H1 (cell line): ENCODE results near the gene CRNKL1. TPM values are rescaled to one million over a fixed set of nuclear protein-coding genes. Genes with fewer than 3 reads are reported as not detected.

Source experiments
- CTCF ChIA-PET: fragments of 300-600 bp; sonication (Branson Sonifier 250); formaldehyde crosslinking; loops from one replicate; lab custom pipeline; 2021; ENCODE audit not compliant: partially characterized antibody; lab: Charles Lee
- POLR2A ChIA-PET: fragments of 300-600 bp; sonication (Branson Sonifier 250); formaldehyde crosslinking; loops from one replicate; lab custom pipeline; 2021; ENCODE audit warnings: inconsistent platforms; ENCODE audit not compliant: partially characterized antibody; lab: Charles Lee
- DNase-seq, 2 experiments: peaks; one replicate each; pipeline versions ENCODE4 v3.0.0 to v3.0.0-alpha.2; 2010 to 2022; ENCODE audit warnings: low spot score in 2 of 2, low read depth in 1 of 2, mixed read lengths in 1 of 2
- FAIRE-seq: peaks from 2 replicates; lab custom pipeline; 2011; peaks lifted over from hg19 to GRCh38; lab: Jason Lieb, UNC
- H2AFZ ChIP-seq: 2 replicates; pipeline ENCODE4 v1.8.1; 2012; ENCODE audit warnings: low read length, inconsistent platforms
- H2AK5ac ChIP-seq: 2 replicates; pipeline ENCODE4 v1.6.1; 2013; ENCODE audit warnings: low read depth, low read length
- H2BK120ac ChIP-seq: replicated peaks from 2 replicates; pipeline ENCODE3; 2013; ENCODE audit warnings: low read depth, low read length, inconsistent platforms
- H2BK12ac ChIP-seq: 2 replicates; pipeline ENCODE4 v1.6.1; 2013; ENCODE audit warnings: low read depth, low read length
- H2BK15ac ChIP-seq: 2 replicates; pipeline ENCODE4 v1.6.1; 2013; ENCODE audit warnings: low read length
- H2BK20ac ChIP-seq: 2 replicates; pipeline ENCODE4 v1.6.1; 2013; ENCODE audit warnings: low read length
- H2BK5ac ChIP-seq: 2 replicates; pipeline ENCODE4 v1.6.1; 2013; ENCODE audit warnings: low read depth, low read length
- H3K14ac ChIP-seq: 2 replicates; pipeline ENCODE4 v1.6.1; 2013; ENCODE audit warnings: inconsistent platforms; ENCODE audit not compliant: insufficient read length
- H3K18ac ChIP-seq: 2 replicates; pipeline ENCODE4 v1.6.1; 2013; ENCODE audit warnings: low read length; ENCODE audit errors: extremely low read depth
- H3K23ac ChIP-seq: 2 replicates; pipeline ENCODE4 v1.6.1; 2013; ENCODE audit warnings: inconsistent platforms; ENCODE audit not compliant: insufficient read length
- H3K23me2 ChIP-seq: 2 replicates; pipeline ENCODE4 v1.6.1; 2013; ENCODE audit warnings: low read depth, low read length
- H3K27ac ChIP-seq: 2 replicates; pipeline ENCODE4 v1.6.1; 2011; ENCODE audit warnings: low read depth, low read length, inconsistent platforms
- H3K27me3 ChIP-seq, 4 experiments: replicated peaks in 1 of 4; 1 replicate in 1 of 4; 2 replicates in 3 of 4; pipeline versions ENCODE4 v1.6.1 to v1.8.1; 2011 to 2013; ENCODE audit warnings: low read length in 3 of 4, mild to moderate bottlenecking in 3 of 4, inconsistent platforms in 2 of 4, mixed read lengths in 2 of 4, moderate library complexity in 1 of 4; ENCODE audit not compliant: control insufficient read depth in 3 of 4, insufficient read depth in 3 of 4; ENCODE audit errors: extremely low read depth in 1 of 4
- H3K36me3 ChIP-seq, 4 experiments: 2 replicates each; pipeline versions ENCODE4 v1.6.1 to v1.8.1; 2011 to 2013; ENCODE audit warnings: mild to moderate bottlenecking in 4 of 4, low read length in 3 of 4, moderate library complexity in 2 of 4, control low read depth in 1 of 4, inconsistent platforms in 1 of 4; ENCODE audit not compliant: insufficient read depth in 4 of 4, control insufficient read depth in 2 of 4
- H3K4ac ChIP-seq: replicated peaks from 2 replicates; pipeline ENCODE3; 2013; ENCODE audit warnings: low read length, low read depth, mixed read lengths, inconsistent platforms; ENCODE audit not compliant: insufficient read length
- H3K4me1 ChIP-seq, 4 experiments: replicated peaks in 1 of 4; 1 replicate in 1 of 4; 2 replicates in 3 of 4; pipeline versions ENCODE4 v1.6.1 to v1.8.1; 2011 to 2013; ENCODE audit warnings: low read length in 3 of 4, inconsistent platforms in 2 of 4, mixed read lengths in 1 of 4; ENCODE audit not compliant: insufficient read depth in 4 of 4, control insufficient read depth in 3 of 4
- H3K4me2 ChIP-seq, 2 experiments: 2 replicates each; pipeline versions ENCODE4 v1.6.1 to v1.8.1; 2011 to 2013; ENCODE audit warnings: low read depth in 2 of 2, low read length in 2 of 2, control low read depth in 1 of 2, inconsistent platforms in 1 of 2, mild to moderate bottlenecking in 1 of 2; ENCODE audit not compliant: insufficient read depth in 1 of 2
- H3K4me3 ChIP-seq, 4 experiments: fragments of 200-600, 300-600 bp in 1 of 4; sonication (generic), shearing (Covaris generic), sonication (Bioruptor Twin) in 1 of 4; 2 replicates each; pipeline versions ENCODE4 v1.5.1 to v1.8.1; 2011 to 2016; ENCODE audit warnings: low read length in 4 of 4, low read depth in 3 of 4, control low read depth in 2 of 4, inconsistent platforms in 2 of 4, mild to moderate bottlenecking in 2 of 4, mixed read lengths in 1 of 4, moderate library complexity in 1 of 4; ENCODE audit not compliant: insufficient read depth in 2 of 4; ENCODE audit errors: extremely low read depth in 1 of 4
- H3K56ac ChIP-seq: replicated peaks from 2 replicates; pipeline ENCODE3; 2013; ENCODE audit warnings: low read depth, mild to moderate bottlenecking, mixed read lengths, low read length, inconsistent platforms; ENCODE audit not compliant: insufficient read length
- H3K79me1 ChIP-seq: 2 replicates; pipeline ENCODE4 v1.6.1; 2013; ENCODE audit warnings: low read depth, low read length, control low read depth
- H3K79me2 ChIP-seq, 2 experiments: 2 replicates each; pipeline versions ENCODE4 v1.6.1 to v1.8.1; 2012 to 2013; ENCODE audit warnings: low read length in 2 of 2, mild to moderate bottlenecking in 2 of 2, inconsistent platforms in 1 of 2; ENCODE audit not compliant: insufficient read depth in 2 of 2, control insufficient read depth in 1 of 2
- H3K9ac ChIP-seq, 4 experiments: replicated peaks in 1 of 4; 1 replicate in 1 of 4; 2 replicates in 3 of 4; pipeline versions ENCODE4 v1.6.1 to v1.8.1; 2011 to 2013; ENCODE audit warnings: low read depth in 3 of 4, low read length in 3 of 4, control low read depth in 2 of 4, mild to moderate bottlenecking in 2 of 4, moderate library complexity in 2 of 4, inconsistent platforms in 1 of 4; ENCODE audit errors: extremely low read depth in 1 of 4
- H3K9me3 ChIP-seq, 2 experiments: 2 replicates each; pipeline versions ENCODE4 v1.6.1 to v1.8.1; 2012 to 2013; ENCODE audit warnings: mild to moderate bottlenecking in 2 of 2, moderate library complexity in 2 of 2, control low read depth in 1 of 2, inconsistent platforms in 1 of 2, low read depth in 1 of 2, low read length in 1 of 2, mixed read lengths in 1 of 2; ENCODE audit not compliant: insufficient read depth in 2 of 2
- H4K20me1 ChIP-seq, 2 experiments: replicated peaks in 1 of 2; 2 replicates each; pipeline versions ENCODE3 to v1.8.1; 2011 to 2013; ENCODE audit warnings: inconsistent platforms in 2 of 2, low read length in 2 of 2, mild to moderate bottlenecking in 1 of 2; ENCODE audit not compliant: insufficient read depth in 2 of 2, control insufficient read depth in 1 of 2
- H4K5ac ChIP-seq: 2 replicates; pipeline ENCODE4 v1.6.1; 2013; ENCODE audit warnings: low read length, low read depth, mixed read lengths, inconsistent platforms; ENCODE audit not compliant: insufficient read length
- H4K8ac ChIP-seq: 2 replicates; pipeline ENCODE4 v1.8.0; 2013; ENCODE audit warnings: mild to moderate bottlenecking, moderate library complexity, low read length, inconsistent platforms; ENCODE audit not compliant: insufficient read depth; ENCODE audit errors: extremely low read depth
- H4K91ac ChIP-seq: replicated peaks from 2 replicates; pipeline ENCODE3; 2013; ENCODE audit warnings: low read length, mixed read lengths, inconsistent platforms; ENCODE audit not compliant: insufficient read length
- ASH2L ChIP-seq: fragments of 200-600, 300-600 bp; sonication (generic); IDR thresholded peaks from one replicate; pipeline ENCODE4 v1.7.1; 2017; ENCODE audit warnings: low read length
- E2F6 ChIP-seq: IDR thresholded peaks from 2 replicates; pipeline ENCODE4 v1.6.1; 2012; ENCODE audit warnings: inconsistent platforms
- HDAC6 ChIP-seq: IDR thresholded peaks from one replicate; pipeline ENCODE4 v1.7.1; 2012; ENCODE audit warnings: low read depth, mild to moderate bottlenecking, inconsistent platforms, low read length, moderate library complexity
- NRF1 ChIP-seq: IDR thresholded peaks from 2 replicates; pipeline ENCODE4 v1.6.1; 2011; ENCODE audit warnings: mild to moderate bottlenecking, low read depth, low read length, improper control_type of control experiment
- POLR2A ChIP-seq, 2 experiments: IDR thresholded peaks; 1 replicate in 1 of 2; 2 replicates in 1 of 2; pipeline ENCODE4 v1.6.1; 2011; ENCODE audit warnings: low read depth in 2 of 2, low read length in 2 of 2, mild to moderate bottlenecking in 2 of 2; ENCODE audit errors: control extremely low read depth in 1 of 2
- WGBS, 2 experiments: shearing (Covaris generic) in 1 of 2; methylation state at CpG; one replicate each; pipeline versions ENCODE4 v1.1.6 to v1.1.7; 2013 to 2015; ENCODE audit warnings: low lambda C conversion rate in 2 of 2, mixed read lengths in 2 of 2, inconsistent platforms in 1 of 2, low coverage in 1 of 2, missing lambda C conversion rate in 1 of 2; ENCODE audit not compliant: insufficient replicate concordance in 2 of 2, insufficient coverage in 1 of 2, insufficient read length in 1 of 2; ENCODE audit errors: extremely low coverage in 1 of 2, missing lambda C conversion rate in 1 of 2; 5-methylcytosine and 5-hydroxymethylcytosine counted together
- polyA plus RNA-seq, 7 experiments: library from polyadenylated mRNA; depleted of rRNA in 3 of 7; stranded (reverse) in 5 of 7; unstranded in 2 of 7; fragments of >200 nt in 5 of 7; fragments of 200-250 nt in 2 of 7; gene quantifications; 1 replicate in 5 of 7; 2 replicates in 1 of 7; 4 replicates in 1 of 7; pipeline versions ENCODE4 v1.2.1 to v1.2.3, GENCODE V29; 2011 to 2013; ENCODE audit warnings: missing spikeins in 2 of 7, mixed read lengths in 2 of 7
- total RNA-seq: library from RNA; stranded (reverse); fragmentation: NEBNext Ultra II Directional; extraction: Animal tissue kit (Norgen Biotek cat#: 25700); gene quantifications from 2 replicates; pipeline ENCODE4 v1.2.1, GENCODE V29; 2021

The CRNKL1 gene
- total and polyA plus RNA-seq, 2 of the 8 experiments (the other 6 are each of a cell fraction or from before 2014, with no cell fraction given): 4.0 to 26.5 TPM

- Histone ChIP-seq H4K91ac (no peak overlapping the region), H3K27ac (no peak overlapping the region)
- POLR2A ChIA-PET: interaction anchor here (1.3 to 3.7 kb wide), 2 partner anchors 9 to 10 kb away, joined by 3 to 14 read pairs; no protein-coding TSS in a partner anchor
- TF ChIP-seq E2F6: no peak
- TF ChIP-seq HDAC6: no peak
- TF ChIP-seq NRF1: no peak
- TF ChIP-seq ASH2L: no peak
- TF ChIP-seq POLR2A (IDR thresholded peaks at IDR 0.05; ENCODE audit: control extremely low read depth in 1 of 2, low read depth in 2 of 2, low read length in 2 of 2): no peak
- TF ChIP-seq, all 59 proteins: peak for 0
- Histone ChIP-seq H2BK12ac (no peak overlapping the region), H3K4me2 (peak overlapping the region; percentile 92 to 94), H4K8ac (peak overlapping the region; percentile 8; the same call in 1 of the 2 replicates), H3K23me2 (no peaks in the 10 kb centered on the region; the same call in 1 of the 2 replicates), H3K79me1 (peaks cover 33% of the 10 kb centered on the region), H3K36me3 (no peaks in the 10 kb centered on the region; a peak in 2 of 8 replicates), H3K18ac (no peak overlapping the region), H3K79me2 (peaks cover 13 to 58% of the 10 kb centered on the region in 2 experiments), H2AK5ac (no peak overlapping the region), H2BK120ac (no peak overlapping the region), H3K4me1 (peaks cover 0 to 7% (median 2%) of the 10 kb centered on the region in 4 experiments; a peak in 3 of 7 replicates), H2BK15ac (no peak overlapping the region), H4K20me1 (peaks cover 2 to 6% of the 10 kb centered on the region in 2 experiments), H3K56ac (no peak overlapping the region), H3K23ac (no peak overlapping the region), H3K14ac (no peak overlapping the region), H4K5ac (no peak overlapping the region), H3K27me3 (no peaks in the 10 kb centered on the region), H2BK20ac (no peak overlapping the region), H3K9ac (0 out of 7 replicates have a peak overlapping the region, but pooled peaks of 1 of the 4 experiments have one; percentile 19), H3K4ac (no peak overlapping the region), H2AFZ (no peak overlapping the region), H3K9me3 (no peaks in the 10 kb centered on the region), H2BK5ac (no peak overlapping the region), H3K4me3 (peak overlapping the region in 3 of 4 experiments; percentile 70 to 94 (median 74); a peak in 5 of 8 replicates)
- CTCF ChIA-PET: interaction anchor here (1.1 kb wide), 1 partner anchor 356 kb away, joined by 4 read pairs; no protein-coding TSS in a partner anchor
- FAIRE-seq (no peak), DNase-seq (no peak)
- WGBS, 2 experiments: 94% methylated on average over 8 of the region's 8 CpGs; no CpG with 5 or more reads in 1 of the 2 experiments
Observed at GRCh38 chr20:20018366-20018765, 33.9 kb downstream of the CRNKL1 start.
